Stomach (tissue), 9 donors: ENCODE measurements around the gene NR2F6. TPM values are rescaled to one million over a fixed set of nuclear protein-coding genes. Genes with fewer than 3 reads are reported as not detected.

ENCODE experiments used
- DNase-seq, 2 donors: peaks; one replicate each; pipeline versions ENCODE4 v3.0.0 to v3.0.0-alpha.2; 2013 to 2019
- H3K27ac ChIP-seq, 5 donors: fragments of 200-600 bp in 4 of 5; sonication (generic) in 4 of 5; one replicate each; pipeline ENCODE4 v1.5.1; 2013 to 2019; ENCODE audit warnings: mild to moderate bottlenecking in 1 of 5, moderate library complexity in 1 of 5
- H3K27me3 ChIP-seq, 3 donors: fragments of 200-600 bp; sonication (generic); one replicate each; pipeline ENCODE4 v1.5.1; 2017 to 2019; ENCODE audit warnings: mixed run types in 1 of 3
- H3K36me3 ChIP-seq, 4 donors: fragments of 200-600 bp; sonication (generic); 1 replicate in 3 of 4; 2 replicates in 1 of 4; pipeline ENCODE4 v1.5.1; 2016 to 2019
- H3K4me1 ChIP-seq, 4 donors: fragments of 200-600 bp; sonication (generic); one replicate each; pipeline ENCODE4 v1.5.1; 2016 to 2019
- H3K4me3 ChIP-seq, 4 donors: fragments of 200-600 bp; sonication (generic) in 3 of 4; one replicate each; pipeline ENCODE4 v1.5.1; 2016 to 2019; ENCODE audit warnings: mild to moderate bottlenecking in 1 of 4
- H3K9me3 ChIP-seq, 4 donors: fragments of 200-600 bp; sonication (generic); one replicate each; pipeline ENCODE4 v1.5.1; 2016 to 2019
- EP300 ChIP-seq: sonication (generic); formaldehyde crosslinking; IDR thresholded peaks from one replicate; pipeline ENCODE4 v1.6.1; 2017; ENCODE audit warnings: antibody characterized with exemption
- POLR2A ChIP-seq, 4 donors: fragments of 450-650 bp; IDR thresholded peaks; one replicate each; pipeline ENCODE4 v1.6.1; 2016; ENCODE audit warnings: antibody characterized with exemption in 4 of 4, control low read depth in 2 of 4, mild to moderate bottlenecking in 1 of 4, moderate library complexity in 1 of 4
- POLR2AphosphoS5 ChIP-seq, 3 donors: sonication (generic); formaldehyde crosslinking; IDR thresholded peaks; one replicate each; pipeline ENCODE4 v1.6.1; 2016; ENCODE audit warnings: antibody characterized with exemption in 3 of 3
- WGBS, 5 donors: extraction: QIAGEN DNeasy Blood & Tissue Kit in 3 of 5; methylation state at CpG; one replicate each; pipeline versions ENCODE4 v1.1.5 to v1.1.7; 2013 to 2018; 5-methylcytosine and 5-hydroxymethylcytosine counted together
- intact Hi-C: fragments of 100-400 bp; cut with DNase I; formaldehyde crosslinking; loops from one replicate; pipeline ENCODE4 v1.15.1; 2023; ENCODE audit warnings: low total_unique reads
- polyA plus RNA-seq, 3 donors: library from polyadenylated mRNA; stranded (reverse); fragments of 200-250 nt; gene quantifications; one replicate each; pipeline ENCODE4 v1.2.3, GENCODE V29; 2013
- total RNA-seq, 5 donors: library from RNA; depleted of rRNA; stranded (reverse); fragments of >200 nt; gene quantifications; one replicate each; pipeline versions ENCODE4 v1.1.0 to v1.2.3, GENCODE V29; 2014 to 2016
- TF ChIP-seq, protein P1 (sequence below), 7 experiments: fragments of 450-650 bp in 4 of 7; fragments of 200-600 bp in 3 of 7; sonication (generic) in 3 of 7; IDR thresholded peaks; one replicate each; pipeline ENCODE4 v1.5.1; 2016 to 2019; ENCODE audit warnings: antibody characterized with exemption in 7 of 7, control low read depth in 2 of 7, mild to moderate bottlenecking in 1 of 7
- donor health status: healthy with polysubstance abuse.
- donor health status: Bipolar disorder and iron deficiency.
- donor health status: healthy.

NR2F6 gene
- total and polyA plus RNA-seq, 8 donors: 34.4 to 641 (median 46.1) TPM

GRCh38 chr19:17292301-17293074 lies 46.8 kb upstream of the NR2F6 start:
- H3K4me1 ChIP-seq: peaks cover 0 to 34% (median 23%) of the 10 kb centered on the region in 4 donors
- 1 to 8% (median 2%) methylated on average over 25 to 46 of the region's 46 CpGs for WGBS, 5 donors
- intact Hi-C loops: no loop called here
- H3K27me3 ChIP-seq: peaks cover 0 to 7% (median 4%) of the 10 kb centered on the region in 3 donors
- peak overlapping the region; percentile 47 to 81 (median 69) for H3K27ac ChIP-seq
- no peak for TF ChIP-seq EP300
- TF ChIP-seq POLR2AphosphoS5 (IDR thresholded peaks at IDR 0.05): peak in 1 of 3 donors; percentile 40
- no peak for TF ChIP-seq POLR2A (IDR thresholded peaks at IDR 0.05)
- TF ChIP-seq, protein P1, sequence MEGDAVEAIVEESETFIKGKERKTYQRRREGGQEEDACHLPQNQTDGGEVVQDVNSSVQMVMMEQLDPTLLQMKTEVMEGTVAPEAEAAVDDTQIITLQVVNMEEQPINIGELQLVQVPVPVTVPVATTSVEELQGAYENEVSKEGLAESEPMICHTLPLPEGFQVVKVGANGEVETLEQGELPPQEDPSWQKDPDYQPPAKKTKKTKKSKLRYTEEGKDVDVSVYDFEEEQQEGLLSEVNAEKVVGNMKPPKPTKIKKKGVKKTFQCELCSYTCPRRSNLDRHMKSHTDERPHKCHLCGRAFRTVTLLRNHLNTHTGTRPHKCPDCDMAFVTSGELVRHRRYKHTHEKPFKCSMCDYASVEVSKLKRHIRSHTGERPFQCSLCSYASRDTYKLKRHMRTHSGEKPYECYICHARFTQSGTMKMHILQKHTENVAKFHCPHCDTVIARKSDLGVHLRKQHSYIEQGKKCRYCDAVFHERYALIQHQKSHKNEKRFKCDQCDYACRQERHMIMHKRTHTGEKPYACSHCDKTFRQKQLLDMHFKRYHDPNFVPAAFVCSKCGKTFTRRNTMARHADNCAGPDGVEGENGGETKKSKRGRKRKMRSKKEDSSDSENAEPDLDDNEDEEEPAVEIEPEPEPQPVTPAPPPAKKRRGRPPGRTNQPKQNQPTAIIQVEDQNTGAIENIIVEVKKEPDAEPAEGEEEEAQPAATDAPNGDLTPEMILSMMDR (IDR thresholded peaks at IDR 0.05): peak in 5 of 7 experiments; percentile 42 to 85 (median 59)
- peaks cover 0 to 14% (median 7%) of the 10 kb centered on the region in 4 donors for H3K36me3 ChIP-seq
- H3K9me3 ChIP-seq: no peaks in the 10 kb centered on the region
- DNase-seq: peak; percentile 76 to 92
- peak overlapping the region; percentile 54 to 79 (median 62) for H3K4me3 ChIP-seq

DNA sequence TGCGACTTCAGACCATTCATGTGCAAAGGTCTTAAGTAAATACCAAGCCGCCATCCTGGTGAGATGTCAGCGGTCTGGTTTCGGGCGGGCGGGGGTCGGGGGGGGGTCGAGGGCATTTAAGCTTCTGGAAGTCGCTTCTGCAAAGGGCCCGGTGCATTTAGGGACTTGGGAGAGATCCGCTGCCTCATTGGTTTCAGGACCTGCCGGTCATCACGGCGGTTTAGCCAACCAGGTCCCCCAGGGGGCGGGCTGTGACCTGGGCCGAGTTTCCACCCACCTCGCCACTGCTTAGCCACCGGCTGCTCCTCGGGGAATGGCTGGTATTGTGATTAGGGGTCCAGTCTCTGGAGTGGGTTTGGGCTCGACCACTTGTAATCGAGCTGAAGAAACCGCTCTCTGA lies 43.8 kb upstream of the NR2F6 start:
- peaks cover 0 to 34% (median 23%) of the 10 kb centered on the region in 4 donors for H3K4me1 ChIP-seq
- H3K4me3 ChIP-seq: no peak overlapping the region
- peak; percentile 76 to 88 for DNase-seq
- peaks cover 0 to 7% (median 4%) of the 10 kb centered on the region in 3 donors for H3K27me3 ChIP-seq
- H3K27ac ChIP-seq: no peak overlapping the region
- WGBS, 5 donors: 11 to 16% (median 12%) methylated on average over 19 to 22 of the region's 22 CpGs
- peaks cover 0 to 6% (median 3%) of the 10 kb centered on the region in 4 donors for H3K36me3 ChIP-seq
- TF ChIP-seq, protein P1 (IDR thresholded peaks at IDR 0.05): peak in 1 of 7 experiments; percentile 10
- no peak for TF ChIP-seq POLR2A (IDR thresholded peaks at IDR 0.05)
- H3K9me3 ChIP-seq: no peaks in the 10 kb centered on the region
- intact Hi-C loops: no loop called here

- Histone ChIP-seq H3K9me3 (no peaks in the 10 kb centered on the region), H3K4me1 (peaks cover 8 to 23% (median 15%) of the 10 kb centered on the region in 4 donors), H3K27me3 (peaks cover 0 to 27% (median 11%) of the 10 kb centered on the region in 3 donors), H3K27ac (no peak overlapping the region), H3K36me3 (no peaks in the 10 kb centered on the region), H3K4me3 (no peak overlapping the region)
- 40 to 66% (median 44%) methylated on average over 9 of the region's 9 CpGs for WGBS, 5 donors
- no peak for DNase-seq
- intact Hi-C loops: no loop called here
- TF ChIP-seq, protein P1 (IDR thresholded peaks at IDR 0.05): no peak
- TF ChIP-seq POLR2A (IDR thresholded peaks at IDR 0.05) (no peak), POLR2AphosphoS5 (IDR thresholded peaks at IDR 0.05) (no peak), EP300 (no peak)
Measured at GRCh38 chr19:17286752-17287151, 41.0 kb upstream of the NR2F6 start.

DNA sequence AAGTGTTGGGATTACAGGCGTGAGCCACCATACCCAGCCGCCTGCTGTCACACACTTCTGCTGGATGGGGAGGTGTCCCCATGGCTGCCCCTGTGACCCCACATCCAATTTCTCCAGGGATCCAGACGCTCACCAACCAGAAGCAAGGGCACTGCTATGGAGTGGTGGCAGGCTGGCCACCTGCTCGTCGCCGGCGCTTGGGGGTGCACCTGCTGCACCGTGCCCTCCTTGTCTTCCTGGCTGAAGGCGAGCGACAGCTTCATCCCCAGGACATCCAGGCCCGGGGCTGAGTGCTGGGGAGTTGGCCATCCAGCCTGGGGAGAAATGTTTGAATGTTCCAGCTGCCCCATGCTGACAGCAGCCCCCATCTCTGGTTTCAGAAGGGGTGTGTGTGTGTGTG lies 40.5 kb upstream of the NR2F6 start:
- H3K4me1 ChIP-seq: peaks cover 12 to 26% (median 19%) of the 10 kb centered on the region in 4 donors
- TF ChIP-seq POLR2A (IDR thresholded peaks at IDR 0.05) (no peak), EP300 (no peak), POLR2AphosphoS5 (IDR thresholded peaks at IDR 0.05) (no peak)
- TF ChIP-seq, protein P1 (IDR thresholded peaks at IDR 0.05): no peak
- no peaks in the 10 kb centered on the region for H3K9me3 ChIP-seq
- WGBS, 5 donors: 89 to 93% (median 92%) methylated on average over 7 to 11 of the region's 11 CpGs
- no peaks in the 10 kb centered on the region for H3K36me3 ChIP-seq
- H3K27ac ChIP-seq: no peak overlapping the region
- no peak for DNase-seq
- intact Hi-C loops: no loop called here
- H3K4me3 ChIP-seq: no peak overlapping the region
- H3K27me3 ChIP-seq: peaks cover 3 to 32% (median 16%) of the 10 kb centered on the region in 3 donors
